Measurements from ENCODE around the gene INSM1.

INSM1 gene, protein sequence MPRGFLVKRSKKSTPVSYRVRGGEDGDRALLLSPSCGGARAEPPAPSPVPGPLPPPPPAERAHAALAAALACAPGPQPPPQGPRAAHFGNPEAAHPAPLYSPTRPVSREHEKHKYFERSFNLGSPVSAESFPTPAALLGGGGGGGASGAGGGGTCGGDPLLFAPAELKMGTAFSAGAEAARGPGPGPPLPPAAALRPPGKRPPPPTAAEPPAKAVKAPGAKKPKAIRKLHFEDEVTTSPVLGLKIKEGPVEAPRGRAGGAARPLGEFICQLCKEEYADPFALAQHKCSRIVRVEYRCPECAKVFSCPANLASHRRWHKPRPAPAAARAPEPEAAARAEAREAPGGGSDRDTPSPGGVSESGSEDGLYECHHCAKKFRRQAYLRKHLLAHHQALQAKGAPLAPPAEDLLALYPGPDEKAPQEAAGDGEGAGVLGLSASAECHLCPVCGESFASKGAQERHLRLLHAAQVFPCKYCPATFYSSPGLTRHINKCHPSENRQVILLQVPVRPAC

GRCh38 chr20:20367575-20368417 lies at the start of gene INSM1:
Gene INSM1, plus strand, starts transcription at chr20:20368104. Its CDS starts 164 bp downstream, at chr20:20368268.
- peak within 1 kb of the TSS in 1 of 2 donors; percentile 27 for H3K4me3 ChIP-seq (ENCODE audit: low read depth in 1 of 2, low read length in 2 of 2)
- no peaks in the 10 kb centered on the region for H3K4me1 ChIP-seq (ENCODE audit: insufficient read depth, low read length)
- H3K9ac ChIP-seq (ENCODE audit: low read length), result no peak within 1 kb of the TSS
- H3K27ac ChIP-seq (ENCODE audit: low read depth, low read length), result no peak within 1 kb of the TSS
- peaks cover 11 to 82% of the 10 kb centered on the region in 2 donors for H3K27me3 ChIP-seq (ENCODE audit: control insufficient read depth in 1 of 2, insufficient read depth in 2 of 2, low read length in 2 of 2)
- H3K9me3 ChIP-seq (ENCODE audit: low read length), result no peaks in the 10 kb centered on the region
- no peaks in the 10 kb centered on the region for H3K36me3 ChIP-seq (ENCODE audit: insufficient read depth, low read length)

DNA sequence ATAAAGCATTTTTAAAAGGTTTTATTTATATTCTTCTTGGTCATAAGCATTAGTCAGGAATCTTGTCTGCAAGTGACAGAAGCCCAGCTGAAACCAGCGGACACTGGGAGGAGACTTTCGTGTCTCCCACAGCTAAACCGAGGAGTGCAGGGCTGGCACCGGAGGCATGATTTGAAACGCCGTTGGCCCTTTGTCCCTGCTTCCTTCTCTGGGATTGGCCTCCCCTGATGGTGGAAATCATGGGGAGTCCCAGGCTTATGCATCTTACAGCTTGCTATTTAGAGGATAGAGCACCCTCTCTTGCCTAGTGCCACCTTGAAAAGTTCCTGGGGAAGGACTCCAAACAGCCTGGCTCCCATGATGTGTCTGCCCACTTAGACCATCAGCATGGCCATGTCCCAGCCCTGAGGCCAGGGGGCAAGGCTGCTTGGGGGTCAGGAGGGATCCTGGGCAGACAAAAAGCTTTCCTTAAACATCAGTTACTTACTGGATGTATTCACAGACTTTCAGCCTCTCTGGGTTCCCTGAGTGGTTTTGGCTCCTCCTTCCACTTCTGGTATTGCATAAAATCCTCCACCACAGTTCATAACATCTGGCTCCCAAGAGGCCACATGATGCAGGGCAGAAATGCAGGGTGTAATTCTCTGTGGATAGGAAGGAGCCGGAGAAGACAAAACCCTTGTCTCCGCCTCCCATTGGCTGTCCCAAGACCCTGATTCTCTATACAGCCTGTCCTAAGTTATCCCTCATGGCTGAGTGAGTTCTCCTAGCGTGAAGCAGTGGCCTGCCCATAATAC lies 49.3 kb upstream of the INSM1 start:
- H3K4me1 ChIP-seq (ENCODE audit: insufficient read depth, low read length), result no peaks in the 10 kb centered on the region
- H3K9me3 ChIP-seq (ENCODE audit: low read length), result no peaks in the 10 kb centered on the region
- H3K27me3 ChIP-seq (ENCODE audit: control insufficient read depth in 1 of 2, insufficient read depth in 2 of 2, low read length in 2 of 2), result no peaks in the 10 kb centered on the region
- no peak overlapping the region for H3K27ac ChIP-seq (ENCODE audit: low read depth, low read length)
- H3K36me3 ChIP-seq (ENCODE audit: insufficient read depth, low read length), result no peaks in the 10 kb centered on the region
- no peak overlapping the region for H3K4me3 ChIP-seq (ENCODE audit: low read depth in 1 of 2, low read length in 2 of 2)
- H3K9ac ChIP-seq (ENCODE audit: low read length), result no peak overlapping the region

- H3K36me3 ChIP-seq (ENCODE audit: insufficient read depth, low read length), result no peaks in the 10 kb centered on the region
- H3K27ac ChIP-seq (ENCODE audit: low read depth, low read length), result no peak overlapping the region
- H3K4me3 ChIP-seq (ENCODE audit: low read depth in 1 of 2, low read length in 2 of 2), result no peak overlapping the region
- H3K9ac ChIP-seq (ENCODE audit: low read length), result no peak overlapping the region
- no peaks in the 10 kb centered on the region for H3K9me3 ChIP-seq (ENCODE audit: low read length)
- no peaks in the 10 kb centered on the region for H3K27me3 ChIP-seq (ENCODE audit: control insufficient read depth in 1 of 2, insufficient read depth in 2 of 2, low read length in 2 of 2)
- no peaks in the 10 kb centered on the region for H3K4me1 ChIP-seq (ENCODE audit: insufficient read depth, low read length)
These were observed 46.8 kb upstream of the INSM1 start for GRCh38 chr20:20321134-20321533.

GRCh38 chr20:20321917-20322316 lies 46.0 kb upstream of the INSM1 start:
- H3K27me3 ChIP-seq (ENCODE audit: control insufficient read depth in 1 of 2, insufficient read depth in 2 of 2, low read length in 2 of 2), result no peaks in the 10 kb centered on the region
- H3K9me3 ChIP-seq (ENCODE audit: low read length), result no peaks in the 10 kb centered on the region
- no peaks in the 10 kb centered on the region for H3K4me1 ChIP-seq (ENCODE audit: insufficient read depth, low read length)
- H3K27ac ChIP-seq (ENCODE audit: low read depth, low read length), result no peak overlapping the region
- H3K9ac ChIP-seq (ENCODE audit: low read length), result no peak overlapping the region
- no peak overlapping the region for H3K4me3 ChIP-seq (ENCODE audit: low read depth in 1 of 2, low read length in 2 of 2)
- no peaks in the 10 kb centered on the region for H3K36me3 ChIP-seq (ENCODE audit: insufficient read depth, low read length)

GRCh38 chr20:20322912-20323311 lies 45.0 kb upstream of the INSM1 start:
- Histone ChIP-seq H3K9me3 (ENCODE audit: low read length) (no peaks in the 10 kb centered on the region), H3K36me3 (ENCODE audit: insufficient read depth, low read length) (no peaks in the 10 kb centered on the region), H3K27ac (ENCODE audit: low read depth, low read length) (no peak overlapping the region), H3K4me1 (ENCODE audit: insufficient read depth, low read length) (no peaks in the 10 kb centered on the region), H3K27me3 (ENCODE audit: control insufficient read depth in 1 of 2, insufficient read depth in 2 of 2, low read length in 2 of 2) (no peaks in the 10 kb centered on the region), H3K9ac (ENCODE audit: low read length) (no peak overlapping the region), H3K4me3 (ENCODE audit: low read depth in 1 of 2, low read length in 2 of 2) (no peak overlapping the region)

- no peaks in the 10 kb centered on the region for H3K9me3 ChIP-seq (ENCODE audit: low read length)
- no peaks in the 10 kb centered on the region for H3K4me1 ChIP-seq (ENCODE audit: insufficient read depth, low read length)
- no peak overlapping the region for H3K9ac ChIP-seq (ENCODE audit: low read length)
- H3K27me3 ChIP-seq (ENCODE audit: control insufficient read depth in 1 of 2, insufficient read depth in 2 of 2, low read length in 2 of 2), result no peaks in the 10 kb centered on the region
- no peak overlapping the region for H3K4me3 ChIP-seq (ENCODE audit: low read depth in 1 of 2, low read length in 2 of 2)
- no peak overlapping the region for H3K27ac ChIP-seq (ENCODE audit: low read depth, low read length)
- H3K36me3 ChIP-seq (ENCODE audit: insufficient read depth, low read length), result no peaks in the 10 kb centered on the region
These were observed 40.2 kb upstream of the INSM1 start for GRCh38 chr20:20327746-20328145.

- H3K27me3 ChIP-seq (ENCODE audit: control insufficient read depth in 1 of 2, insufficient read depth in 2 of 2, low read length in 2 of 2), result no peaks in the 10 kb centered on the region
- no peaks in the 10 kb centered on the region for H3K4me1 ChIP-seq (ENCODE audit: insufficient read depth, low read length)
- no peaks in the 10 kb centered on the region for H3K9me3 ChIP-seq (ENCODE audit: low read length)
- no peak overlapping the region for H3K9ac ChIP-seq (ENCODE audit: low read length)
- no peak overlapping the region for H3K27ac ChIP-seq (ENCODE audit: low read depth, low read length)
- H3K36me3 ChIP-seq (ENCODE audit: insufficient read depth, low read length), result no peaks in the 10 kb centered on the region
- no peak overlapping the region for H3K4me3 ChIP-seq (ENCODE audit: low read depth in 1 of 2, low read length in 2 of 2)
These were observed 38.3 kb upstream of the INSM1 start for GRCh38 chr20:20329564-20329963.

GRCh38 chr20:20331156-20331555 lies 36.7 kb upstream of the INSM1 start:
- Histone ChIP-seq H3K4me1 (ENCODE audit: insufficient read depth, low read length) (no peaks in the 10 kb centered on the region), H3K27me3 (ENCODE audit: control insufficient read depth in 1 of 2, insufficient read depth in 2 of 2, low read length in 2 of 2) (no peaks in the 10 kb centered on the region), H3K9me3 (ENCODE audit: low read length) (no peaks in the 10 kb centered on the region), H3K36me3 (ENCODE audit: insufficient read depth, low read length) (no peaks in the 10 kb centered on the region), H3K27ac (ENCODE audit: low read depth, low read length) (no peak overlapping the region), H3K4me3 (ENCODE audit: low read depth in 1 of 2, low read length in 2 of 2) (no peak overlapping the region), H3K9ac (ENCODE audit: low read length) (no peak overlapping the region)

- no peaks in the 10 kb centered on the region for H3K4me1 ChIP-seq (ENCODE audit: insufficient read depth, low read length)
- H3K27me3 ChIP-seq (ENCODE audit: control insufficient read depth in 1 of 2, insufficient read depth in 2 of 2, low read length in 2 of 2), result no peaks in the 10 kb centered on the region
- no peak overlapping the region for H3K9ac ChIP-seq (ENCODE audit: low read length)
- no peaks in the 10 kb centered on the region for H3K36me3 ChIP-seq (ENCODE audit: insufficient read depth, low read length)
- H3K27ac ChIP-seq (ENCODE audit: low read depth, low read length), result no peak overlapping the region
- no peak overlapping the region for H3K4me3 ChIP-seq (ENCODE audit: low read depth in 1 of 2, low read length in 2 of 2)
- H3K9me3 ChIP-seq (ENCODE audit: low read length), result no peaks in the 10 kb centered on the region
These were observed 36.1 kb upstream of the INSM1 start for GRCh38 chr20:20331817-20332216.

- H3K27ac ChIP-seq (ENCODE audit: low read depth, low read length), result no peak overlapping the region
- H3K36me3 ChIP-seq (ENCODE audit: insufficient read depth, low read length), result no peaks in the 10 kb centered on the region
- H3K9ac ChIP-seq (ENCODE audit: low read length), result no peak overlapping the region
- no peaks in the 10 kb centered on the region for H3K9me3 ChIP-seq (ENCODE audit: low read length)
- H3K4me3 ChIP-seq (ENCODE audit: low read depth in 1 of 2, low read length in 2 of 2), result no peak overlapping the region
- no peaks in the 10 kb centered on the region for H3K4me1 ChIP-seq (ENCODE audit: insufficient read depth, low read length)
- H3K27me3 ChIP-seq (ENCODE audit: control insufficient read depth in 1 of 2, insufficient read depth in 2 of 2, low read length in 2 of 2), result no peaks in the 10 kb centered on the region
These were observed 34.0 kb upstream of the INSM1 start for GRCh38 chr20:20333866-20334265.

GRCh38 chr20:20334489-20334888 lies 33.4 kb upstream of the INSM1 start:
- Histone ChIP-seq H3K36me3 (ENCODE audit: insufficient read depth, low read length) (no peaks in the 10 kb centered on the region), H3K27ac (ENCODE audit: low read depth, low read length) (no peak overlapping the region), H3K9me3 (ENCODE audit: low read length) (no peaks in the 10 kb centered on the region), H3K4me3 (ENCODE audit: low read depth in 1 of 2, low read length in 2 of 2) (no peak overlapping the region), H3K27me3 (ENCODE audit: control insufficient read depth in 1 of 2, insufficient read depth in 2 of 2, low read length in 2 of 2) (no peaks in the 10 kb centered on the region), H3K9ac (ENCODE audit: low read length) (no peak overlapping the region), H3K4me1 (ENCODE audit: insufficient read depth, low read length) (no peaks in the 10 kb centered on the region)
